Measurements from ENCODE around the gene BLOC1S2.

GRCh38 chr10:100304414-100304813, 17.9 kb upstream of the BLOC1S2 start:
- TF ChIP-seq POLR2A (IDR thresholded peaks at IDR 0.05; ENCODE audit: low read length) (no peak), GATA1 (IDR thresholded peaks at IDR 0.05; ENCODE audit: low read depth, low read length) (no peak)
